Smooth muscle cell (in vitro differentiated cells): ENCODE measurements around the gene OR2AG1. TPM values are rescaled to one million over a fixed set of nuclear protein-coding genes. Genes with fewer than 3 reads are reported as not detected.
A peak's percentile ranks its signal among the peaks of the same experiment; 100 is the strongest.

Experiments
- DNase-seq: peaks from one replicate; lab custom pipeline; 2025; ENCODE audit not compliant: unreplicated experiment; lab: John Stamatoyannopoulos, UW
- H2AFZ ChIP-seq: fragments of 200-600 bp; sonication (generic); 2 replicates; pipeline ENCODE4 v1.6.0; 2016; ENCODE audit warnings: antibody characterized with exemption, low read depth, mild to moderate bottlenecking
- H3F3A ChIP-seq: fragments of 200-600 bp; sonication (generic); 2 replicates; pipeline ENCODE4 v1.6.0; 2017; ENCODE audit warnings: antibody characterized with exemption, low read depth
- H3K27ac ChIP-seq: fragments of 200-600 bp; sonication (generic); 2 replicates; pipeline ENCODE4 v1.5.1; 2016; ENCODE audit warnings: low read depth, mild to moderate bottlenecking
- H3K27me3 ChIP-seq: fragments of 200-600 bp; sonication (generic); 2 replicates; pipeline ENCODE4 v1.6.1; 2016; ENCODE audit warnings: low read depth, mild to moderate bottlenecking
- H3K36me3 ChIP-seq: fragments of 200-600 bp; sonication (generic); 2 replicates; pipeline ENCODE4 v1.5.1; 2016; ENCODE audit warnings: low read depth
- H3K4me1 ChIP-seq: fragments of 200-600 bp; sonication (generic); 2 replicates; pipeline ENCODE4 v1.5.1; 2016; ENCODE audit warnings: low read depth
- H3K4me2 ChIP-seq: fragments of 200-600 bp; sonication (generic); 2 replicates; pipeline ENCODE4 v1.6.0; 2016; ENCODE audit warnings: mild to moderate bottlenecking
- H3K4me3 ChIP-seq: fragments of 200-600 bp; sonication (generic); 2 replicates; pipeline ENCODE4 v1.5.1; 2016; ENCODE audit warnings: mild to moderate bottlenecking
- H3K79me2 ChIP-seq: fragments of 200-600 bp; sonication (generic); 2 replicates; pipeline ENCODE4 v1.6.0; 2016; ENCODE audit warnings: low read depth, mild to moderate bottlenecking
- H3K9ac ChIP-seq: fragments of 200-600 bp; sonication (generic); 2 replicates; pipeline ENCODE4 v1.6.0; 2016; ENCODE audit warnings: low read depth
- H3K9me3 ChIP-seq: fragments of 200-600 bp; sonication (generic); replicated peaks from 2 replicates; pipeline ENCODE4 v1.5.1; 2016; ENCODE audit warnings: low read depth
- H4K20me1 ChIP-seq: fragments of 200-600 bp; sonication (generic); 2 replicates; pipeline ENCODE4 v1.6.0; 2016; ENCODE audit warnings: low read depth
- WGBS: methylation state at CpG from one replicate; pipeline ENCODE4 v1.1.7; 2016; ENCODE audit warnings: low lambda C conversion rate; 5-methylcytosine and 5-hydroxymethylcytosine counted together
- polyA plus RNA-seq: library from polyadenylated mRNA; unstranded; fragments of >200 nt; fragmentation: Nextera tagmentation; extraction: Ambion mirVana; gene quantifications from 2 replicates; pipeline ENCODE4 v1.2.1, GENCODE V29; 2016
- total RNA-seq: library from RNA; depleted of rRNA; stranded (reverse); fragments of >200 nt; gene quantifications from 2 replicates; pipeline ENCODE4 v1.2.3, GENCODE V29; 2014
- TF ChIP-seq, protein P1 (sequence below): fragments of 200-600 bp; sonication (generic); IDR thresholded peaks from 2 replicates; pipeline ENCODE4 v1.5.1; 2017; ENCODE audit warnings: borderline replicate concordance, mild to moderate bottlenecking, antibody characterized with exemption; ENCODE audit not compliant: insufficient read depth, poor library complexity, severe bottlenecking

OR2AG1 gene
- total and polyA plus RNA-seq, 2 experiments from 2014 or later = not detected

DNA sequence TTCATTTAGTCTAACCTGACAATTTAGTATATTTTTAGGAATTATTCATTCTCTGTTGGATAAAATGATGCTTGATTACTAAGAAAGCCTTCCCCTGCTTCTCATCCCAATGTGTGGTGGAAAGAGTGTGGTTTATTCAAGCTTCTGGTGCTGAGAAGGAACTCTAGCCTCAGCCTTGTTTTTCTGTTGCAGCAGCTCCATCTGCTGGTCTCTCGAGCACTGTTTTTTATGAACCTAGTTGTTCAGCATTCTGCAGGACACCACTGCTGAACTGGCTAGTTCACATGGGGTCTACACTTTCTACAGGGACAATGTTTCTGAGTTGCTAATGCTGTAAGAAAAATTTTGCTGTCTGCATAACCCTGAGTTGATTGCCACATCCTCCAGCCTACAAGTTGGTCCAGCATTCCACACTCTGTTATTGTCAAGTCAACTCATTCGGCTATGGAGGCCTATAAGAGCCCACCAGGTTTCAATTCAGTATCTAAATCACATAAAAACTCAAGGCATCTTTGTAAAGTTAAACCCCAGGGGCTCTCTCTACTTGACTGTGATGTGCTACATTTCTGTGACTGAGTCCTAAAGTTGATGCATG lies 25.4 kb upstream of the OR2AG1 start:
- Histone ChIP-seq H2AFZ (no peak overlapping the region), H3K79me2 (no peaks in the 10 kb centered on the region), H3K36me3 (no peaks in the 10 kb centered on the region), H3K27me3 (no peaks in the 10 kb centered on the region), H3K4me2 (no peak overlapping the region), H3F3A (no peaks in the 10 kb centered on the region), H4K20me1 (no peaks in the 10 kb centered on the region), H3K4me3 (no peak overlapping the region), H3K27ac (no peak overlapping the region), H3K9me3 (no peaks in the 10 kb centered on the region), H3K9ac (no peak overlapping the region), H3K4me1 (no peaks in the 10 kb centered on the region)
- DNase-seq = no peak
- TF ChIP-seq, protein P1, sequence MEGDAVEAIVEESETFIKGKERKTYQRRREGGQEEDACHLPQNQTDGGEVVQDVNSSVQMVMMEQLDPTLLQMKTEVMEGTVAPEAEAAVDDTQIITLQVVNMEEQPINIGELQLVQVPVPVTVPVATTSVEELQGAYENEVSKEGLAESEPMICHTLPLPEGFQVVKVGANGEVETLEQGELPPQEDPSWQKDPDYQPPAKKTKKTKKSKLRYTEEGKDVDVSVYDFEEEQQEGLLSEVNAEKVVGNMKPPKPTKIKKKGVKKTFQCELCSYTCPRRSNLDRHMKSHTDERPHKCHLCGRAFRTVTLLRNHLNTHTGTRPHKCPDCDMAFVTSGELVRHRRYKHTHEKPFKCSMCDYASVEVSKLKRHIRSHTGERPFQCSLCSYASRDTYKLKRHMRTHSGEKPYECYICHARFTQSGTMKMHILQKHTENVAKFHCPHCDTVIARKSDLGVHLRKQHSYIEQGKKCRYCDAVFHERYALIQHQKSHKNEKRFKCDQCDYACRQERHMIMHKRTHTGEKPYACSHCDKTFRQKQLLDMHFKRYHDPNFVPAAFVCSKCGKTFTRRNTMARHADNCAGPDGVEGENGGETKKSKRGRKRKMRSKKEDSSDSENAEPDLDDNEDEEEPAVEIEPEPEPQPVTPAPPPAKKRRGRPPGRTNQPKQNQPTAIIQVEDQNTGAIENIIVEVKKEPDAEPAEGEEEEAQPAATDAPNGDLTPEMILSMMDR = peak; percentile 57
- WGBS = 50% methylated on average over 2 of the region's 2 CpGs

DNA sequence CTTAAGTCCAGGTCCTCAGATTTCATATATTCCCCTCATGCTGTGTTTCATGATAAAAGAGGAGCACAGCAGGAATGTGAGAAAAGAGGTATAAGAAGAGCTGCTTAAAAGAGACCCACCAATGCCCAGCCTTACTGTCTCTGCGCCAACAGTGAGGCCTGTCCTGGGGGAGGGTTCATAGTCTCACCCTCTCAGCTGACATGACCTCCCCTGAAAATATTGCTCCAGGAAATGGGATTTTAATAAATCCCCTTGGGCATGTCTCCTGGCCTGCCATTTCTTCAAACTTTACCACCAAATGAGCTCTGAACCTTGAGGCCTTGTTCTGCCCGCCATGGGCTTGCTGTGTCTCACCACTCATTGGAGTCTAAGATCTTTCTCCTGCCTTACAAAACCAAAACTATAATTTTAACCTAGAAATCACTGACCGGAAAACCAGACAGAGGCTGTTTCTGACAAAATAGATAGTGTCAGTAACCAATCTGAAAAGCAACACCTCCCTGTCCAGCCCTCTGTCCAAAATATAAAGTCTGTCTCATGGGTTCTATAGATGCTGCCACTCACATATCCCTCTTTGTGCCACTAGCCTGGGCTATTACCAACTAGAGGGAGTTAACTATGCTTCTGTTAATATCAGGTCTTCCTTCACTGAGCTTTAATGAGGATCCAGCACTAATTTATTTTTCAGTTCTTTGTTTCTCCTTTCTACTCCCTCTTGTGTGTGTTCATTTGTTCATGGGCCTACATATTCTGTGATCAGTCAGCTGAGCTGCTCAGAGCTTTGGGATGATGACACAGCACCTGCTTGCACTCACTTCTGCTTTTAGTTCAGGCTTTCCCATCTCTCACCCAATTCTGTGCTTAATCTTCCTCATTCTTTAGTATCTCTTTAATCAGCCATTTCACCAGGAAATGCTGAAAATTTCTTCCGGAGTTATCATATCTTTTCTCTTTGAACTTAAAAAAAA lies 10.6 kb upstream of the OR2AG1 start, which contains the start of gene OR2AG2:
TSS of gene OR2AG2 (minus strand) at position 51 of the 968 bp plus-strand sequence. CDS start 3,019 bp downstream, outside the sequence.
- Histone ChIP-seq H3K27ac (no peak within 1 kb of the TSS), H3K4me3 (no peak within 1 kb of the TSS), H3K27me3 (no peaks in the 10 kb centered on the region), H4K20me1 (no peaks in the 10 kb centered on the region), H3K79me2 (no peaks in the 10 kb centered on the region), H3K36me3 (no peaks in the 10 kb centered on the region), H3K9ac (no peak within 1 kb of the TSS), H3K4me2 (no peak within 1 kb of the TSS), H3F3A (no peaks in the 10 kb centered on the region), H3K4me1 (no peaks in the 10 kb centered on the region), H3K9me3 (no peaks in the 10 kb centered on the region), H2AFZ (no peak within 1 kb of the TSS)
- no peak for DNase-seq
- 71% methylated on average over 4 of the region's 4 CpGs for WGBS
- TF ChIP-seq, protein P1 = no peak

DNA sequence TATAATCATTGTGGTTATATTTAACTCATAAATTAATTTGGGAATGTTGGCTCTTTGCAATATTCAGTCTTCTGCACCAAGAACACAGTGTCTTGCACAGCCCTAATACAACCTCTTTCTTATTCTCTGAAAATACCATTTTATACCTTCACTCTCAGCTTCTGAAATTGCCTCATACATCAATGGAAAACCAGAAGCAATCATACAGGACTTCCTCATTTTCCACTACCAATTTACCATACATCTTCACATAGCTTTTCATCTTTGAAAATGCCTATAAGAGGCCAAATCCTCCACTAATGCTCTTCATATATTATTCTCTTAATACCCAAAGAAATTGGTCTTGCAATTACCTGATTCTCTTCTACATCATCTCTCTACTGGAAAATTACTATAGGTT lies 4.3 kb upstream of the OR2AG1 start:
- no peak overlapping the region for H3K9ac ChIP-seq
- no peak overlapping the region for H2AFZ ChIP-seq
- H3K79me2 ChIP-seq = no peaks in the 10 kb centered on the region
- DNase-seq = no peak
- no peaks in the 10 kb centered on the region for H4K20me1 ChIP-seq
- TF ChIP-seq, protein P1 = no peak
- no peak overlapping the region for H3K4me2 ChIP-seq
- H3K27ac ChIP-seq = no peak overlapping the region
- no peaks in the 10 kb centered on the region for H3K4me1 ChIP-seq
- no peaks in the 10 kb centered on the region for H3K36me3 ChIP-seq
- H3K4me3 ChIP-seq = no peak overlapping the region
- H3K27me3 ChIP-seq = no peaks in the 10 kb centered on the region
- H3K9me3 ChIP-seq = no peaks in the 10 kb centered on the region
- H3F3A ChIP-seq = no peaks in the 10 kb centered on the region
